SU-DHL-6 (cell line): ENCODE data around the gene TCEAL4.

Experiments used
- H2AFZ ChIP-seq: fragments of 200-600 bp; sonication (generic); 2 replicates; pipeline ENCODE4 v1.6.1; 2014; ENCODE audit warnings: low read depth, mild to moderate bottlenecking, moderate library complexity, mixed read lengths, antibody characterized with exemption, low read length; ENCODE audit not compliant: severe bottlenecking
- H3F3A ChIP-seq: fragments of 200-600 bp; shearing (Covaris generic); 2 replicates; pipeline ENCODE4 v1.6.0; 2016; ENCODE audit warnings: antibody characterized with exemption, mild to moderate bottlenecking; ENCODE audit not compliant: insufficient read depth
- H3K27ac ChIP-seq: fragments of 200-600 bp; sonication (generic); 2 replicates; pipeline ENCODE4 v1.5.1; 2016; ENCODE audit warnings: low read depth, mild to moderate bottlenecking, low read length, moderate library complexity, mixed read lengths
- H3K27me3 ChIP-seq: fragments of 200-600 bp; sonication (generic), shearing (Covaris generic); 2 replicates; pipeline ENCODE4 v1.6.0; 2014; ENCODE audit warnings: mild to moderate bottlenecking, low read length
- H3K36me3 ChIP-seq: fragments of 200-600 bp; sonication (generic); 2 replicates; pipeline ENCODE4 v1.6.1; 2014; ENCODE audit warnings: mild to moderate bottlenecking, low read length, mixed read lengths
- H3K4me2 ChIP-seq: fragments of 300-600, 200-600 bp; shearing (Covaris generic), sonication (generic); 2 replicates; pipeline ENCODE4 v1.6.0; 2014; ENCODE audit warnings: low read length, low read depth, mild to moderate bottlenecking; ENCODE audit not compliant: poor library complexity, severe bottlenecking
- H3K4me3 ChIP-seq: fragments of 200-600 bp; sonication (generic); 2 replicates; pipeline ENCODE4 v1.5.1; 2014; ENCODE audit warnings: antibody characterized with exemption, low read length, mild to moderate bottlenecking, mixed read lengths; ENCODE audit not compliant: insufficient read depth, poor library complexity, severe bottlenecking
- H3K79me2 ChIP-seq: fragments of 200-600 bp; sonication (generic); 2 replicates; pipeline ENCODE4 v1.6.1; 2014; ENCODE audit warnings: mild to moderate bottlenecking, low read length, moderate library complexity; ENCODE audit not compliant: insufficient read depth
- H3K9ac ChIP-seq: fragments of 200-600 bp; sonication (generic); 2 replicates; pipeline ENCODE4 v1.7.0; 2014; ENCODE audit warnings: mild to moderate bottlenecking, low read length
- H3K9me2 ChIP-seq: fragments of 200-600 bp; sonication (generic); replicated peaks from 2 replicates; pipeline ENCODE4 v1.6.1; 2014; ENCODE audit warnings: low read length; ENCODE audit not compliant: insufficient read depth
- H3K9me3 ChIP-seq: fragments of 200-600 bp; sonication (generic); 2 replicates; pipeline ENCODE4 v1.6.1; 2014; ENCODE audit warnings: low read length, mixed read lengths; ENCODE audit not compliant: insufficient read depth
- H4K20me1 ChIP-seq: fragments of 200-600 bp; sonication (generic); 2 replicates; pipeline ENCODE4 v1.6.1; 2014; ENCODE audit warnings: low read depth, mild to moderate bottlenecking, antibody characterized with exemption, low read length, moderate library complexity, mixed read lengths
- CTCF ChIP-seq: fragments of 200-600 bp; sonication (generic); IDR thresholded peaks from one replicate; pipeline ENCODE4 v1.5.1; 2017; ENCODE audit warnings: antibody characterized with exemption, mild to moderate bottlenecking, low read length, moderate library complexity; ENCODE audit not compliant: insufficient read depth, poor library complexity, severe bottlenecking
- EZH2phosphoT487 ChIP-seq: fragments of 200-600 bp; sonication (generic), shearing (Covaris generic); conservative IDR thresholded peaks from 2 replicates; pipeline ENCODE4 v1.6.1; 2018; ENCODE audit warnings: mild to moderate bottlenecking, antibody characterized with exemption, low read length, moderate library complexity, mixed read lengths

TCEAL4 gene

GRCh38 chrX:103626855-103627254, 41.5 kb downstream of the TCEAL4 start:
- no peaks in the 10 kb centered on the region for H4K20me1 ChIP-seq
- H3K9me2 ChIP-seq, result no peaks in the 10 kb centered on the region
- no peak overlapping the region for H3K4me3 ChIP-seq
- no peak overlapping the region for H3K27ac ChIP-seq
- no peak overlapping the region for H3K9ac ChIP-seq
- H3K4me2 ChIP-seq, result no peak overlapping the region
- H3F3A ChIP-seq, result no peaks in the 10 kb centered on the region
- H2AFZ ChIP-seq, result no peak overlapping the region
- no peaks in the 10 kb centered on the region for H3K9me3 ChIP-seq
- H3K27me3 ChIP-seq, result no peaks in the 10 kb centered on the region
- no peaks in the 10 kb centered on the region for H3K79me2 ChIP-seq
- TF ChIP-seq EZH2phosphoT487 (no peak), CTCF (no peak)
- H3K36me3 ChIP-seq, result no peaks in the 10 kb centered on the region

- H3F3A ChIP-seq, result no peaks in the 10 kb centered on the region
- peak within 1 kb of the TSS; percentile 20; the same call in 1 of the 2 replicates for H3K9ac ChIP-seq
- H2AFZ ChIP-seq, result peak within 1 kb of the TSS; percentile 54
- no peaks in the 10 kb centered on the region for H3K27me3 ChIP-seq
- no peak within 1 kb of the TSS for H3K27ac ChIP-seq
- H3K79me2 ChIP-seq, result no peaks in the 10 kb centered on the region
- TF ChIP-seq CTCF (no peak), EZH2phosphoT487 (no peak)
- no peaks in the 10 kb centered on the region for H3K9me2 ChIP-seq
- no peaks in the 10 kb centered on the region for H3K36me3 ChIP-seq
- H3K4me3 ChIP-seq, result peak within 1 kb of the TSS; percentile 38
- no peaks in the 10 kb centered on the region for H3K9me3 ChIP-seq
- no peaks in the 10 kb centered on the region for H4K20me1 ChIP-seq
- peak within 1 kb of the TSS; percentile 41 for H3K4me2 ChIP-seq
Observed at GRCh38 chrX:103628386-103629317, 43.3 kb downstream of the TCEAL4 start, which contains the start of gene TCEAL1. Gene TCEAL1, plus strand, starts transcription at chrX:103628975. Its CDS starts 942 bp downstream, at chrX:103629917.

- peak overlapping the region; percentile 20; the same call in 1 of the 2 replicates for H3K9ac ChIP-seq
- H3K36me3 ChIP-seq, result no peaks in the 10 kb centered on the region
- H3K9me3 ChIP-seq, result no peaks in the 10 kb centered on the region
- H3K79me2 ChIP-seq, result no peaks in the 10 kb centered on the region
- H4K20me1 ChIP-seq, result no peaks in the 10 kb centered on the region
- no peaks in the 10 kb centered on the region for H3K9me2 ChIP-seq
- no peaks in the 10 kb centered on the region for H3K27me3 ChIP-seq
- peak overlapping the region; percentile 54 for H2AFZ ChIP-seq
- H3K4me3 ChIP-seq, result peak overlapping the region; percentile 38
- TF ChIP-seq EZH2phosphoT487, result no peak
- no peak for TF ChIP-seq CTCF
- H3K4me2 ChIP-seq, result peak overlapping the region; percentile 41
- no peak overlapping the region for H3K27ac ChIP-seq
- no peaks in the 10 kb centered on the region for H3F3A ChIP-seq
Observed at GRCh38 chrX:103629318-103630170, 44.2 kb downstream of the TCEAL4 start.
